Effector memory CD4-positive, alpha-beta T cell (primary cell): ENCODE results near the gene CISD2.
"Not testable (repeated sequence)": the region's sequence is repeated elsewhere in the genome, so short reads cannot be mapped to it uniquely, and the experiment has no call there.

Source experiments
- DNase-seq, 3 donors: peaks; one replicate each; pipeline ENCODE4 v3.0.0-alpha.2; 2020
- H3K27ac ChIP-seq: 2 replicates; pipeline ENCODE4 v1.7.0; 2013; ENCODE audit warnings: mild to moderate bottlenecking, low read length, moderate library complexity; ENCODE audit not compliant: insufficient read depth, poor library complexity, severe bottlenecking
- H3K27me3 ChIP-seq: replicated peaks from 2 replicates; pipeline ENCODE4 v1.7.0; 2013; ENCODE audit warnings: mild to moderate bottlenecking, low read length; ENCODE audit not compliant: insufficient read depth, control insufficient read depth, poor library complexity, severe bottlenecking
- H3K36me3 ChIP-seq: 2 replicates; pipeline ENCODE4 v1.7.0; 2013; ENCODE audit warnings: mild to moderate bottlenecking, low read length, moderate library complexity; ENCODE audit not compliant: control insufficient read depth, insufficient read depth
- H3K4me1 ChIP-seq: 2 replicates; pipeline ENCODE4 v1.7.0; 2013; ENCODE audit warnings: low read length, mild to moderate bottlenecking; ENCODE audit not compliant: control insufficient read depth, insufficient read depth, poor library complexity, severe bottlenecking
- H3K4me3 ChIP-seq: 2 replicates; pipeline ENCODE4 v1.7.0; 2013; ENCODE audit warnings: low read length, low read depth, mild to moderate bottlenecking; ENCODE audit not compliant: insufficient read depth, poor library complexity, severe bottlenecking
- H3K9me3 ChIP-seq: 2 replicates; pipeline ENCODE4 v1.7.0; 2013; ENCODE audit warnings: mild to moderate bottlenecking, low read length, moderate library complexity; ENCODE audit not compliant: control insufficient read depth

CISD2 gene

GRCh38 chr4:102868153-102868780 lies 525 bp upstream of the CISD2 start:
- DNase-seq: no peak
- Histone ChIP-seq H3K4me3 (peak overlapping the region; percentile 64), H3K4me1 (no peaks in the 10 kb centered on the region), H3K27ac (peak overlapping the region; percentile 92), H3K36me3 (no peaks in the 10 kb centered on the region), H3K9me3 (no peaks in the 10 kb centered on the region), H3K27me3 (no peaks in the 10 kb centered on the region)

GRCh38 chr4:102869569-102870197 lies 891 bp downstream of the CISD2 start:
- Histone ChIP-seq H3K4me3 (peak overlapping the region; percentile 64), H3K27me3 (no peaks in the 10 kb centered on the region), H3K9me3 (no peaks in the 10 kb centered on the region), H3K27ac (peak overlapping the region; percentile 92), H3K36me3 (no peaks in the 10 kb centered on the region), H3K4me1 (no peaks in the 10 kb centered on the region)
- no peak for DNase-seq

DNA sequence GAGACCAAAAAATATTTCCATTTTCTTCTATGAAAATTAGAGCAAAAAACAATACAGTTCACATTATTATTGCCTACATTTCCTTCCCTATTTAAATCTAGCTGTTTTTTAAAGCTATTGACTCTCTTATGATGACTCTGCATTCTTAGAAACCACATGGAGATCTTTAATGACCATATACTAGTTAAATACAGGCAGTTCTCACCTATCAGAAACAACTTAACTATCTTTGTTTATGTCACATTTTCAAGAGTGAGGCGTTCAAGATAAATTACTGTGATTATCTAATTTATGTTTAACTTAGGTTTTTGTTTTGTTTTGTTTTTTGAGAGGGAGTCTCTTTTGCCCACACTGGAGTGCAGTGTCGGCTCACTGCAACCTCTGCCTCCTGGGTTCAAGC lies 3.0 kb downstream of the CISD2 start:
- no peak overlapping the region for H3K27ac ChIP-seq
- no peaks in the 10 kb centered on the region for H3K36me3 ChIP-seq
- no peaks in the 10 kb centered on the region for H3K9me3 ChIP-seq
- no peaks in the 10 kb centered on the region for H3K27me3 ChIP-seq
- H3K4me1 ChIP-seq: no peaks in the 10 kb centered on the region
- no peak for DNase-seq
- no peak overlapping the region for H3K4me3 ChIP-seq

- not testable (repeated sequence) for H3K4me1 ChIP-seq
Observed at GRCh38 chr4:102877477-102878106, 8.8 kb downstream of the CISD2 start.

DNA sequence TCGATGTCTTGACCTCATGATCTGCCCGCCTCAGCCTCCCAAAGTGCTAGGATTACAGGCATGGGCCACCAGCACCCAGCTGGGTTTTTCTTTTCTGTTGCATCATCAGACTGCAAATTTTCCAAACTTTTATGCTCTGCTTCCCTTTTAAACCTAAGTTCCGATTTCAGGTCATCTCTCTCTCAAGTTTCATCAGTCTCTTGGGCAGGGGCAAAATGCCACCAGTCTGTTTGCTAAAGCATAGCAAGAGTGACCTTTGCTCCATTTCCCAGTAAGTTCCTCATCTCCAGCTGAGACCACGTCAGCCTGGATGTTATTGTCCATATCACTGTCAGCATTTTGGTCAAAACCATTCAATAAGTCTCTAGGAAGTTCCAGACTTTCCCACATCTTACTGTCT lies 9.6 kb downstream of the CISD2 start:
- not testable (repeated sequence) for H3K4me1 ChIP-seq, H3K27ac ChIP-seq, H3K4me3 ChIP-seq, H3K27me3 ChIP-seq, DNase-seq, H3K36me3 ChIP-seq, H3K9me3 ChIP-seq

More at GRCh38 chr4:102877477-102878106, 8.8 kb downstream of the CISD2 start:
- H3K27ac ChIP-seq, DNase-seq, H3K36me3 ChIP-seq, H3K4me3 ChIP-seq, H3K9me3 ChIP-seq, H3K27me3 ChIP-seq: not testable (repeated sequence)

GRCh38 chr4:102878901-102879300 lies 10.1 kb downstream of the CISD2 start:
- no peaks in the 10 kb centered on the region for H3K4me1 ChIP-seq
- H3K9me3 ChIP-seq: no peaks in the 10 kb centered on the region
- no peaks in the 10 kb centered on the region for H3K27me3 ChIP-seq
- H3K36me3 ChIP-seq: no peaks in the 10 kb centered on the region
- no peak overlapping the region for H3K4me3 ChIP-seq
- DNase-seq: no peak
- H3K27ac ChIP-seq: no peak overlapping the region

DNA sequence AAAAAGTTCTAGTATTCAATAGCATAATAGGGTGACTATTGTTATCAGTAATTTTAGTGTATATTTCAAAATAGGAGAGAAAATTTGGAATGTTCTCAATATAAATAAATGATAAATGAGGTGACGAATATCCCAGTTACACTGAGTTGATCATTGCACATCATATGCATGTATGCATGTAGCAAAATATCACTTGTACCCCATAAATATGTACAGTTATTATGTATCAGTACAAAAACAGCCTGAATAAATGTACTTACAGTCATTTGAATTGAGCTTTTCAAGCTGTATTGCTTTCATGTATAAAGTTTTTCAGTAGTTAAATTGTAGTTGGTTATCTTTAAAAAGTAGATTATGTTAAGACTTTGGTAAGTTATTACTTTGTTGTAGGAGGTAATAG lies 12.6 kb downstream of the CISD2 start:
- H3K9me3 ChIP-seq: no peaks in the 10 kb centered on the region
- no peaks in the 10 kb centered on the region for H3K27me3 ChIP-seq
- no peak overlapping the region for H3K4me3 ChIP-seq
- no peaks in the 10 kb centered on the region for H3K4me1 ChIP-seq
- no peak overlapping the region for H3K27ac ChIP-seq
- H3K36me3 ChIP-seq: no peaks in the 10 kb centered on the region
- DNase-seq: no peak

- Histone ChIP-seq H3K9me3 (no peaks in the 10 kb centered on the region), H3K4me1 (no peaks in the 10 kb centered on the region), H3K27me3 (no peaks in the 10 kb centered on the region), H3K36me3 (no peaks in the 10 kb centered on the region), H3K27ac (no peak overlapping the region), H3K4me3 (no peak overlapping the region)
- DNase-seq: no peak
Observed at GRCh38 chr4:102883278-102883677, 14.5 kb downstream of the CISD2 start.

- not testable (repeated sequence) for H3K27ac ChIP-seq, H3K27me3 ChIP-seq, H3K36me3 ChIP-seq, DNase-seq, H3K4me3 ChIP-seq, H3K4me1 ChIP-seq, H3K9me3 ChIP-seq
Observed at GRCh38 chr4:102888570-102888969, 19.8 kb downstream of the CISD2 start.

GRCh38 chr4:102889866-102890265 lies 21.1 kb downstream of the CISD2 start:
- H3K9me3 ChIP-seq, DNase-seq, H3K36me3 ChIP-seq, H3K4me3 ChIP-seq, H3K4me1 ChIP-seq, H3K27me3 ChIP-seq, H3K27ac ChIP-seq: not testable (repeated sequence)
